Thyroid gland (tissue), 4 donors: ENCODE data around the gene DFFA.

Experiments used
- POLR2A ChIP-seq, 2 donors: fragments of 450-650 bp; IDR thresholded peaks; one replicate each; pipeline ENCODE4 v1.6.1; 2017; ENCODE audit warnings: antibody characterized with exemption in 2 of 2, mild to moderate bottlenecking in 2 of 2, moderate library complexity in 1 of 2
- TF ChIP-seq, protein P1 (sequence below), 6 experiments: fragments of 200-600 bp in 3 of 6; fragments of 450-650 bp in 3 of 6; sonication (generic) in 3 of 6; IDR thresholded peaks; one replicate each; pipeline ENCODE4 v1.5.1; 2016 to 2019; ENCODE audit warnings: antibody characterized with exemption in 6 of 6, mild to moderate bottlenecking in 2 of 6, inconsistent platforms in 1 of 6, moderate library complexity in 1 of 6

DNA sequence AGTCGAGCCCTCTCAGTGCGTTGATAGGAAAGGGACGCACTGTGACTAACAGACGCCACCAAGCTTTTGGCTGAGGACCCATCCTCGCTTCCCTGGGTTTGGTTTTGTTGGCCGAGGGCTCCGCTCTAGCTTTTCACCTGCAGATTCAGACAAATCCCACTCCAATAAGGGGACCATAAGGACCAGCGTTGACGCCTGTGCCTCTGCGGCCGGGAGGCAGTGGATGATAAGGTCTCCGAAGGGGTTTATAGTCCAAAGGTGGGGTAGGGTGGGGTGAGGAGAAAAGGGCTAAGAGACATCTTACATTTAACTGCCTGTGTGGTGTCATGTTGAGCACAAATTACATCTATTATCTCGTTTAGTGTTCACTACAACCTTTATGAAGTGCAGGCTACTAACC is 3.2 kb upstream of the DFFA start:
- TF ChIP-seq, protein P1, sequence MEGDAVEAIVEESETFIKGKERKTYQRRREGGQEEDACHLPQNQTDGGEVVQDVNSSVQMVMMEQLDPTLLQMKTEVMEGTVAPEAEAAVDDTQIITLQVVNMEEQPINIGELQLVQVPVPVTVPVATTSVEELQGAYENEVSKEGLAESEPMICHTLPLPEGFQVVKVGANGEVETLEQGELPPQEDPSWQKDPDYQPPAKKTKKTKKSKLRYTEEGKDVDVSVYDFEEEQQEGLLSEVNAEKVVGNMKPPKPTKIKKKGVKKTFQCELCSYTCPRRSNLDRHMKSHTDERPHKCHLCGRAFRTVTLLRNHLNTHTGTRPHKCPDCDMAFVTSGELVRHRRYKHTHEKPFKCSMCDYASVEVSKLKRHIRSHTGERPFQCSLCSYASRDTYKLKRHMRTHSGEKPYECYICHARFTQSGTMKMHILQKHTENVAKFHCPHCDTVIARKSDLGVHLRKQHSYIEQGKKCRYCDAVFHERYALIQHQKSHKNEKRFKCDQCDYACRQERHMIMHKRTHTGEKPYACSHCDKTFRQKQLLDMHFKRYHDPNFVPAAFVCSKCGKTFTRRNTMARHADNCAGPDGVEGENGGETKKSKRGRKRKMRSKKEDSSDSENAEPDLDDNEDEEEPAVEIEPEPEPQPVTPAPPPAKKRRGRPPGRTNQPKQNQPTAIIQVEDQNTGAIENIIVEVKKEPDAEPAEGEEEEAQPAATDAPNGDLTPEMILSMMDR (IDR thresholded peaks at IDR 0.05), result no peak
- no peak for TF ChIP-seq POLR2A (IDR thresholded peaks at IDR 0.05)
